NCI-H82 treated with DMSO at 0.1 percent for 48 hours (cell line): Measurements from ENCODE around the gene USH2A.

Source experiments
- DNase-seq: peaks from one replicate; lab custom pipeline; 2025; ENCODE audit not compliant: unreplicated experiment; lab: John Stamatoyannopoulos, UW

USH2A gene, protein sequence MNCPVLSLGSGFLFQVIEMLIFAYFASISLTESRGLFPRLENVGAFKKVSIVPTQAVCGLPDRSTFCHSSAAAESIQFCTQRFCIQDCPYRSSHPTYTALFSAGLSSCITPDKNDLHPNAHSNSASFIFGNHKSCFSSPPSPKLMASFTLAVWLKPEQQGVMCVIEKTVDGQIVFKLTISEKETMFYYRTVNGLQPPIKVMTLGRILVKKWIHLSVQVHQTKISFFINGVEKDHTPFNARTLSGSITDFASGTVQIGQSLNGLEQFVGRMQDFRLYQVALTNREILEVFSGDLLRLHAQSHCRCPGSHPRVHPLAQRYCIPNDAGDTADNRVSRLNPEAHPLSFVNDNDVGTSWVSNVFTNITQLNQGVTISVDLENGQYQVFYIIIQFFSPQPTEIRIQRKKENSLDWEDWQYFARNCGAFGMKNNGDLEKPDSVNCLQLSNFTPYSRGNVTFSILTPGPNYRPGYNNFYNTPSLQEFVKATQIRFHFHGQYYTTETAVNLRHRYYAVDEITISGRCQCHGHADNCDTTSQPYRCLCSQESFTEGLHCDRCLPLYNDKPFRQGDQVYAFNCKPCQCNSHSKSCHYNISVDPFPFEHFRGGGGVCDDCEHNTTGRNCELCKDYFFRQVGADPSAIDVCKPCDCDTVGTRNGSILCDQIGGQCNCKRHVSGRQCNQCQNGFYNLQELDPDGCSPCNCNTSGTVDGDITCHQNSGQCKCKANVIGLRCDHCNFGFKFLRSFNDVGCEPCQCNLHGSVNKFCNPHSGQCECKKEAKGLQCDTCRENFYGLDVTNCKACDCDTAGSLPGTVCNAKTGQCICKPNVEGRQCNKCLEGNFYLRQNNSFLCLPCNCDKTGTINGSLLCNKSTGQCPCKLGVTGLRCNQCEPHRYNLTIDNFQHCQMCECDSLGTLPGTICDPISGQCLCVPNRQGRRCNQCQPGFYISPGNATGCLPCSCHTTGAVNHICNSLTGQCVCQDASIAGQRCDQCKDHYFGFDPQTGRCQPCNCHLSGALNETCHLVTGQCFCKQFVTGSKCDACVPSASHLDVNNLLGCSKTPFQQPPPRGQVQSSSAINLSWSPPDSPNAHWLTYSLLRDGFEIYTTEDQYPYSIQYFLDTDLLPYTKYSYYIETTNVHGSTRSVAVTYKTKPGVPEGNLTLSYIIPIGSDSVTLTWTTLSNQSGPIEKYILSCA (N-terminal part only)

DNA sequence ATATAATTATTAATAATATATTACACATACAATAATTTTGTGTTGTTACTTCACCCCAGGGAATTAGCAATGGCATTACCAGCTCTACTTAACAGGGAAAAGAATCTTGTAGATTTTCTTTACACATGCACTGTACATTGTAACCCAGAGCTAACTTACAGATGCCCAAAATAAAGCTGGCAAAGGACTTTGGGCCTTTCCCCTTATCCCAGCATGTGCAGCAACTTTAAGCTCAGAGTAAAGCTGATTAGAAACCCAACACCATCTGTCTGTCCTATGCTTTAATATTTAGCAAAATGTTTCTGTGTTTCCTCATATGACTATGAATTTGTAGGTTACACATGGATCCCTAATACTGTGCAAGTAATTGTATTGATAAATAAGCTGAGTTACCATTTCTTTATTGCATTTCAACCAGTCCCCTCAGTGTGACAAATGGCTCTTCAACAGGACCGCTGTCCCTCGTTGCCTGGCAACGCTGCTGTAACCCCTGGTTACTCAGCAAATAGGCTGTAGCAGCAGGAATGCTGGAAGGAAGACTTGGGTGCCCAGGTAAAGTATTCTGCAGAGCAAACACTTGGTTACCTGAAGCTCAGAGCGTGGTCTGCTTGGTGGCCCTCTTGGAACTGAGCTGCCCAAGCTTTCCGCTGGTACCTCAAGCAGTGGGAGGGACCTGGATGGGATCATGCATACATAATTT, at the start of gene USH2A:
Gene USH2A (minus strand): TSS at position 628 of the 700 bp plus-strand sequence. CDS start 1,112 bp downstream, outside the sequence.
- peak; percentile 97 for DNase-seq

DNA sequence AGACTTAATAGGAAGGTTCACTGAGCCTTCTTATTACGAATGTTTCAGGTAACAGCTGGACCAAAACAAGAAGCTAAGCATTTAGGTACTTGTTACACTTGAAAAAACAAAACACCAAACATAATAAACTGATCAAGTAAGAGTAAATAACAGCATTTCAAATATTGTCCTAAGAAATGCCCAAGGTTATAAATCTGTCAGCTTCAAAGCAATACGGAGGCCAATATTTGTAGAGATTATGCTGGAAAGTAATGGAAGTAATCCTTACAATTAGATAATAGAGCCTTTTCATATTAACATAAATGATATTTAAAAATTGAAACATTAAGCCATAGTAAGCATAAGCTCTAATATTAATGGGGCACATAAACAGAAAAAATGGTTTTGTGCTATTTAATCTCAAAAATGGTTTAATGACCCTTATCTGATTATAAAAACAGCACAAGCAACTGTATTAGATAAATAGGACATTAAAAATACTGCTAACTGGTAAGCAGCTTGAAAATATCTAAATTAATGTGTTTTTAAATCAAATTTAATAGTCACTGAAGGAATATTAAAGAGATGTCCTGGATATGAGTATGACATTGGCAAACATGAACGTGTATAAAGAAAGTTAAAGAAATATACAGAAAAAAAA, 43.0 kb upstream of the USH2A start:
- no peak for DNase-seq

DNA sequence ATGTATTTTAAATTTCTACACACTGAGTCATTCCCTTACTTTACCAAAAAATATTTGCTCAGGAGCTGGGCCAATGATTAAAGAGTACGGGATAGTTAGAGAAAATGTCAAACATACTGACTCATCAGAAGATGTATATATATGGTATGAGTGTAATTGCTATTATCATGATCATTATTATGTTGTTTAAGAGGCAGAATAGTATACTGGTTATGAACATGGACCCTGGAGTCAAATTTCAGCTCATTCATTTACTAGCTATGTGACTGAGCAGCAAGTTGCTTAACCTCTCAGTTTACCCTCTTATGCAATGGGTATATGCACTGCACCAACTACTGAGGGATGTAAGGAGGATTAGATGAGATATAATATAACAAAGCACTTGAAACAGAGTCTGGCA, 41.2 kb upstream of the USH2A start:
- no peak for DNase-seq

DNA sequence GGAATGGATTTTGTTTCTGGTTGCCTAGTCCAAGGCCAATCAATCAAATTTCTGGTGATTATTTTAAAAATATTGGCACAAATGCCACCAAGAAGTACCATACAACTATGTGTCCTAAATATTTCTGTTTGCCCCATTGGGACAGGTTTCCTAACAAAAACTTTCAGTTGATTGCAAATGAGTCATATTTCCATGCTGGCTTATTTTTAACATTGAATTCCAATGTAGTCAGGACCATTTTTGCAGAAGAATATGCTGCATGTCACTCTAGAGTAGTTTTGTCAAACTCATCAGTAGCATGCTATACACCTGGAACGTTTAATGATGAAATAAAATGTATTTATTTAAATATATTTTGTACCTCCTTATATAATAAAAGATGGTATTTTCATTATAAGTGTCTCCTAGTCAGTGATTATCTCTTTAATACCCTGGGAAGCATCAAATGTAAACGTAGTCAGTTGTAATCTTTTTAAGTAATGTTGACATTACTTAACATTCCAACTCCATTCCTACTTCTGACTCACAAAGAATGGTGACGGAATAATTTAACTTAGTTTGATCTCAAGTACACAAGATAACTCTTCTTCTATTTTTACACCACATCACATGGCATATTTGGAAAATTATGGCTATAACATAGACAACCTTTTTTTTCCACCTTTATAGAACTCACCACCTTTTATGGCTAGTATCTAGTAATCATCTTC, 39.0 kb upstream of the USH2A start:
- no peak for DNase-seq

DNA sequence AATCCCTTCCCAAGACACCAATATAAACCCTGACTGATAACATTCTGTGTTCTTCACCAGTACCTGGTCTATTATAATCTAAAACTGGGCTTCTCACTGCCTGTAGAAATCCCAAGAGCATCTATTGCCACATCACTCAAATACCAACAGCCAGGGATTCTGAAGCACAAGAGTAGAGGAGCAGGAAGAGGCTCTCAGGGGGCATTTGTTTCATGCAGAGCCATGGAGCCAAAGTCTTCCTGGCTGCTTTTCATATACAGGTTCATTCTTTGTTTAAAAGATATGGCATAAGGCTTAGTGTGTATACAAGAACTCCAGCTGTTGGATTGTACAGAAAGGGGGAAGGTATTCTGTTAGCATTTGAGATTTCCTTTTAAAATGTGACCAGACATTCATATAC, 38.2 kb upstream of the USH2A start:
- DNase-seq = no peak

DNA sequence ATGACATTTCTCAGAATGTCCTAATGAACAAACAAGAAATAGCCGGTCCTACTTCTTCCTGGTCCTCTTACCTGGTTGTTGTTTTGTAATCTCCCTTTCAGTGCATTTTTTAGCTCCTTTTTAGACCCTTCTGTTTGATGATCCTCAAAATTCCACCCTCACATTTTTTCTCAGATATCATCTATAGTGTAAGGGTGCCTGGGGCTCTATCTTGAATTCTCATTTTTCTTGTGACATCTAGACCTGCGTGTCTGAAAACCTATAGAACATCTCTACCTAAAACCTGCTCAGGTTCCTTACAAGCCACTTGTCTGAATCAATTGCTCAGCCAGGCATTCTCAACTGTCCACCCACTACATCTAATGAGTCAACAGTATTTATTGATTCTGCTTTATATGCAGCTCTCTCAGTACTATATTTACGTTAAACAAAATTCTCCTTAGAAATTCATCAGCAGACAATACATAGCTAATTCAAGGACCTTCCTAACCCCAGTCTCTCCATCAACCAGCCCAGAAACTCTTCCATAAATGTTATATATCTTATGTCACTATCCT, 36.5 kb upstream of the USH2A start:
- no peak for DNase-seq

DNA sequence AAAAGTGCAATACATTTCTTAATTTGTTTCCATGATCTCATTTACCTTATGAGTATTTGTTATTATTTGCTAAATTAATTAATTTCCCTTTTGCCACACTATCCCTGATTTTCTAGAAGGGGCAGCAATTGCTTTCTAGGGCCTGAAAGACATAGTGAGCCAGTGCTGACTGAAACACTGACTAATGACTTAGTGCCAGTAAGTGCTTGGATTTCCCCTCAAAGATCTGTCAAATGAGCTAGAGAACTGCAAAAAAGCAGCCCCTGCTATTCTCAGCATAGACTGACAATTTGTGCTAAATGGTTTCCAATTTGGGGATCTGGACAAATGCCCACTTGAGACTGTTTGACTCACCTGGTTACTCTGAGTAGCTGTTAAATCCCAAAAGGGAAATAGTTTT, 35.6 kb upstream of the USH2A start:
- DNase-seq = no peak

DNA sequence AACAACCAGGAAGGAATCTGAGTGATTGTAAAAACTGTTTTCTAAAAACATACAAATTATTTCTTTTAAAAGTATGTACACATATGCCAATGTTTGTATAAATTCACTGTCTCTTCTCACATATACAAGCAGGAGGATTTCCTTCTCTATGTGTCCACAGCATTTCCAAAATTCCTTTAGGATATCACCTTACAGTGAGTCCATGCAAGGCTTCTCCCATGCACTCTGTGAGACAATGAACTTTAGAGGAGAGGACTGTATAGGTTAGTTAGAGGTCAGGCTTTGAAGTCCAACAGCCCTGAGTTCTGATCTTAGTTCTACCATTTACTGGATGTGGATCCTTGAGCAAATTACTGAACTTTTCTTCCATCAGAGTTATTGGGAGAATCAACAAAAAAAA, 34.1 kb upstream of the USH2A start:
- DNase-seq = no peak

DNA sequence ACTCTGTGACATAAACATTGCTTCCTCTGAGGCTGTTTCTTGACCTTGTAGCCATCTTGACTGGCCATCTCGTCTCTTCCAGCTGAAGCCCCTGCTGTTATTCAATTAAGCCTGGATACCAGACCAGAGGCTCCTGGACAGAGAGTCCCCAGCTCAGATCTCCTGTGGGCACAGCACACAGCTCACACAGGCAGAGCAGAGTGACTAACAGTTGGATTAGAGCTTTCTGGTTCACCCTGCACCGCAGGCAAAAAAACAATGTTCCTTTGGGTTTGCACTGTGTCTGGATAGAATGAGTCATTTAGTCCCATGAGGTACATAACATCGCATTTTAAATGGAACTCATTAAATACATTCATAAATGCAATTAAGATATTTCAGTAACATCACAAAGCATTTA, 33.4 kb upstream of the USH2A start:
- no peak for DNase-seq

DNA sequence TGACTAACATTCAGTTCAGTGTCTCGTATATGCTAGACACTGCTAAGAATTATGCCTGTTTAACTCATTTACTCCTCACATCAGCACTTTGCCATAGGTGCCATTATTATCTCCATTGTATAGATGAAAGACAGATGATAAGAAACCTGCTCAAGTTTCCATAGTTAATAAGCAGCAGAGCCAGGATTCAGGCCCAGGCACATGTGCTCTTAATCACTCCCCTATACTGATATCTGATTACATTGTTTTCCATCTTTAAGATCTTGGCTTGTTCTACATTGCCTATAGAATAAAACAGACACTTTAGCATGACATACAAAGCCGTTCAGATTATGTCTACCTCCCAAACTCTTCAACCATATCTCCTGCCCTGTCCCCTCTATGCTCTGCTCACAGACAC, 30.5 kb upstream of the USH2A start:
- DNase-seq = no peak

DNA sequence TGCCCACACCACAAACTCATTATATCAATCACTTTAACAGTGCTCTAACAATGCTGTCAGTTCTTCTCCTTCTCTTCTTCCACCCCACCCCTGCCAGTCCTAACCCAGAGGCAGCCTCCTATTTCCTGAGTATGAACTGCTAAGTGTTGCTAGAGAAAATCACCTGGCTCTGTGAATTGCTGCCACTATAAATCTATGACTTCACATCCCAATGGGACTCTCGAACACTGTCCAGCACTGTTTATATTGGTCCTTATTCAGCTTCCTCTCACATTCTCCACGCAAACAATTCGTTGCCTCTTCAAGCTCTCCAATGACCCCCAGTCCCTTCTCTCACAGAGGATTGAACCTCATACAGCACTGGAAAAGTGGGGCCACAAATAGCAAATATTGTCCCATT, 27.0 kb upstream of the USH2A start:
- DNase-seq = no peak

DNA sequence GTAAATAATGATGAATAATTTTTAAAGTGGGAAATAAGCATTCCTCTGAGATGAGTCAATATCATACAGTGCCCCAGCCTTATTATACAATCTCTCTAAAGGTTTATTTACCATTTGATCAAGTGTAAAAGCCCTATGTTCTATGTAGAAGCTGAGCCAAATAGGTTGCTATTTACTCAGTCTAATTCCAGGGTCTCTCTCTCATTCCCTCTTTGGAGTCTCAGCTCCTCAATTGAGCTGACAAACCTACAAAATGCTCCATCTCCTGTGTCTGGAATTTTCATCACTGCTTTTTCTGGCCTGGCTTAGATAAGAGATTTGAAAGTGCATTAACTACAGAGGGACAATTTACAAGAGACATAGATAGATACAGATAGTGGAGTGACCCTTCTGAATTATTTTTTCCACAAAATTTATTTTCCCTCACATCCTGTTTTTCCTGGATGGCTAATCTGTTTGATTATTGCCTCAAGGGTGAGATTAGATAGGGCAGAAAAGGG, 24.8 kb upstream of the USH2A start:
- DNase-seq = no peak

DNA sequence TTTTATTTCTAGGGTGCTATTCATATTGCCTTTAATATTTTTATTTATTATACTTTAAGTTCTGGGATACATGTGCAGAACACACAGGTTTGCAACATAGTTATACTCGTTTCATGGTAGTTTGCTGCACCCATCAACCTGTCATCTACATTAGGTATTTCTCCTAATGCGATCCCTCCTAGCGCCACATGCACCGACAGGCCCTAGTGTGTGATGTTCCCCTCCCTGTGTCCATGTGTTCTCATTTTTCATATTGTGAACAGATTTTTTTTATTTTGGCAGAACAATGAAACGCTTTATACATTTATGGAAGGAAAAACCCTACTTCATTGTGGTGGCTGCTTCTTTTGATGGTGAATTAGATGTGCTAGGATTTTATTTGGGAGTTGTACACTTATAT, 14.4 kb upstream of the USH2A start:
- DNase-seq = no peak

DNA sequence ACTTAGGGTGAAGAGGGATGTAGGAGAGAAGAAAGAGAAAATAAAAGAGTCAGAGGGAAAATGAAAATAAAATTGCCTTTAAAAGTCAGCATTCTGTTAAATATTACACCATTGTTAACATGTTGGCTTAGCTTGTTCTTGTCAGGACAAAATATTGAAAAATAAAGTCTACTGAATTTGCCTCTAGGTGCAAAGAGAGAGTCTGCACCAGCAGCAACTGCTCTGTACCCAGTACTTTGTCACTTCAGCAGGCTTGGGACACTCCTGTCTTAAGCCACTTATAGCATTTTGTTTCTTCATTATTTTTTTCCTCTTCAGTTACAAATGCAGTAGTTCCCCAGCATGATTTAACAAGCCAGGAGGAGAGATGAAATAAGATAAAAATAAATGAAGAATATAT, 11.0 kb upstream of the USH2A start:
- no peak for DNase-seq

DNA sequence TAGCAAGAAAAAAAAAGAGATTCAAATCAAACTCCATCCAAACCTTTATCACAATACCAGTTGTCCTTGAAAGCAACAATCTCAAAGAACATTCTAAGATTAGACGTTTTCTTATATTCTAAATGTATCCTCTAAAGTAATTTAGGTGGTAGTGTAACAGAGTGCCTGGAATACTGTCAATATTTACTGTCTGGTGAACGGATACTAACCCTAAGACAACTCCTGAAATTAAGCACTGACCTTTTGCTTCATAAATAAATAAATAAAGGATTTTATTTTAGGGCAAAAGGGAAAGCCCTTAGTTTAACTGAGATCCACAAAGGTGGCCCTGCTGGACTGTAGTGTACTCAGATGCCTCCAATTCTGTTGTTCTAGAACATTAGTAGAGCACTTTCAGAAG, 9.9 kb upstream of the USH2A start:
- DNase-seq = no peak

DNA sequence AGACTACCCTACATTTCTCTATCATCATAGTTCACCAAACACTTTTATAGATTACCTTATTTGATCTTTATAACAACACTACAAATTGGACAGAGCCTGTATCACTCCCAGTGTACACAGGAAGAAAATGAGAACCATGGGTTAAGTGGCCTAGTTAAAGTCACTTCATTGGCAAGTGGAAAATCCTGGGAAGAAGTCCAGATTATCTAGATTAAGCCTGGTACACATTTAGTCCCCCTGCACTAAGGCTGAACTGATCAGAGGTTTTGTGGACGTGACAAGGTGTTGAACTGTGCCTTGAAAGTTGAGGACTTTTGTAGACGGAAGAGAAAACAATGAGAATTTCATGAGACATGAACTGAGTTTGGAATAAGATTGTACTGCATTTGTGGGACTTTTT, 7.5 kb upstream of the USH2A start:
- no peak for DNase-seq

DNA sequence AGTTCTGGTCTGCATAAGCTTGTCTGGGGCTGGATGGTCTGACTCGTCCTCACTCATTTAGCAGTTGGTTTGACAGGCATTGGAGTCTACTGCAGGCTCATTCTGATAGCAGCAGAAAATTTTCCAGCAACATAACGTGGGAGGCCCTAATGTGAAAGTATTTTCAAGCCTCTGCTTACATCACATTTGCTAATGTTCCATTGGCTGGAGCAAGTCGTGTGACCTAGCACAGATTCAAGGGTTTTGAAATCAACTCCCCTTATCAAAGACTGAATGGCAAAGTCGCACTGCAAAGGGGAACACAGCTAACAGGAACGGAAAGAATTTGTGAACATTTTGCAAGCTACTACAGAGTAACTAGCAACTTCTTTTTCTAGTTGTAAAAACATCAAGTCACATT, 2.3 kb upstream of the USH2A start:
- peak; percentile 96 for DNase-seq

DNA sequence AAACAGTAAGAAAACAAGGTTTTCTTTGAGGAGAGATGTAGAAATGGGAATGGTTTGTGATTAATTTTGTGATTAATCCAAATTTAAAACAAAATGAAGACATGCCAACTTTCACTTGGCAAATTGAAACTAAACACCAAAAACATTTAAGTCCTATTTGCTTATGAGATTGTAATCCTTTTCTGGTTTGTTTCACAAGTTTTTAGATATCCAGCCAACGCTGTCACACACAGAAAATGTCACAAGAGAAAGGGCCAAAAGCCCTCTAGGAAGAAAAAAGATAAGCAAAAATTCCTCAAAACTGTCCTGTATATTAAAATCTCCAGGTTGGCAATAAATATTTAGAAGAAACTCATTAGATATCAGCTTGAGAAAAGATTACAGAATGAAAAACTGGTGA, 2.5 kb downstream of the USH2A start:
- DNase-seq = no peak

DNA sequence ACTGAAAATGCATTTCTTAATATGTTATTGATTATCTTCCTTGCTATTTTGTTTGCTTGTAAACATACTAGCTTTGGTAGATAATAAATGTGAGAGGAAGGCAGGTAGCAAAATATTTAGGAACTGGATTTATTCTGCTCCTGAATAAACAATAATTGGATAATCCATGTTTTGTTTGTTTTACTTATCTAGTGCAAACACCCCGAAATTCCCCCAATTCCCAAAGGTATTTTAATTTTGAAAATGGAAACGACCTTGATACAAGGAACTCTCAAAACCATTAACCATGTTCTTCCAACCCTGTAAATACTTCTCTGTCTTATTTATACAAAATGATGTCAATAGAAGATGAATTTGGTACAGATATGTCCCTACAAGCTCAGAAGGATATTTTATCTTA, 3.0 kb downstream of the USH2A start:
- DNase-seq = no peak
